ENCODE measurements around the gene GLI3. TPM values are rescaled to one million over a fixed set of nuclear protein-coding genes. Genes with fewer than 3 reads are reported as not detected.

GLI3 gene
- polyA plus RNA-seq, 1 of the 3 experiments (the other 2 are of a cell fraction): 0.08 TPM

GRCh38 chr7:42096268-42096667 is 140.7 kb downstream of the GLI3 start:
- peaks cover 59% of the 10 kb centered on the region for H3K27me3 ChIP-seq (ENCODE audit: insufficient read depth)
- ChIA-PET POLR2A (no interaction called here), CTCF (no interaction called here)
- no peak for DNase-seq
- H2AFZ ChIP-seq (ENCODE audit: low read depth): no peak overlapping the region
- no peaks in the 10 kb centered on the region for H3K9me3 ChIP-seq
- TF ChIP-seq MXI1 (IDR thresholded peaks at IDR 0.05; ENCODE audit: low read depth, low read length): no peak
- TF ChIP-seq JUND (IDR thresholded peaks at IDR 0.05): no peak
- no peak for TF ChIP-seq RCOR1 (IDR thresholded peaks at IDR 0.05; ENCODE audit: low read length)
- TF ChIP-seq YY1 (IDR thresholded peaks at IDR 0.05; ENCODE audit: low read depth): no peak
- TF ChIP-seq, protein P1, sequence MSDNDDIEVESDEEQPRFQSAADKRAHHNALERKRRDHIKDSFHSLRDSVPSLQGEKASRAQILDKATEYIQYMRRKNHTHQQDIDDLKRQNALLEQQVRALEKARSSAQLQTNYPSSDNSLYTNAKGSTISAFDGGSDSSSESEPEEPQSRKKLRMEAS (IDR thresholded peaks at IDR 0.05; ENCODE audit: low read depth): no peak
- no peak for TF ChIP-seq TEAD4 (IDR thresholded peaks at IDR 0.05; ENCODE audit: borderline replicate concordance, insufficient read depth)
- no peak for TF ChIP-seq TAF1 (IDR thresholded peaks at IDR 0.05; ENCODE audit: borderline replicate concordance, low read depth, low read length)
- no peaks in the 10 kb centered on the region; a peak in 1 of 4 replicates for H3K4me1 ChIP-seq (ENCODE audit: control insufficient read depth in 1 of 2, insufficient read depth in 2 of 2, low read depth in 1 of 2, low read length in 1 of 2)
- WGBS (ENCODE audit: low lambda C conversion rate): 23% methylated on average over 8 of the region's 8 CpGs
- H3K9me2 ChIP-seq: no peaks in the 10 kb centered on the region
- no peak overlapping the region for H3K27ac ChIP-seq (ENCODE audit: low read depth in 2 of 2, low read length in 1 of 2)
- H3F3A ChIP-seq (replicated peaks; ENCODE audit: insufficient read depth): no peaks in the 10 kb centered on the region
- H3K36me3 ChIP-seq (replicated peaks in 1 of 2; ENCODE audit: control insufficient read depth in 1 of 2, insufficient read depth in 2 of 2, low read length in 1 of 2): no peaks in the 10 kb centered on the region
- H3K79me2 ChIP-seq (ENCODE audit: insufficient read depth): no peaks in the 10 kb centered on the region
- no peak overlapping the region for H3K4me2 ChIP-seq
- H4K20me1 ChIP-seq (ENCODE audit: insufficient read depth): no peaks in the 10 kb centered on the region
- no peak overlapping the region for H3K9ac ChIP-seq
- no peak overlapping the region for H3K4me3 ChIP-seq (ENCODE audit: low read depth in 2 of 2, low read length in 1 of 2)

DNA sequence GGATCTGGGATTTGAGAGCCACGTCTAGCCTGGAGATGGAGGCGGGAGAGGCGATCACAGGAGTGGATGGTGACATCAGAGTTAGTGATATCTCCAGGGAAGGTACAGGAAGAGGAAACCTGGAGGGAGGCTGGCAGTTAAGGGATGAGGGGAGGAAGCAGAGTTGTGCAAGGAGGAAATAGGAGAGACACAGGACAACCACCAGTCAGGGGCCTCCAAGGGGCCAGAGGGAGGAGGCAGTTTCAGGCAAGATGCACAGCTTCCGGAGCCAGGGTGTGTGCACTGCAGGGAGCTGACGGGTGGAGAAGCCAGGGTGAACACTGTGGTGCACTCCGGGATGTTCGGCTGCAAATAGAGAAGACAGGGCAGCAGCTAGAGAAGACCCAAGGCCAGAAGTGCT is 141.2 kb downstream of the GLI3 start:
- Histone ChIP-seq H3K27me3 (ENCODE audit: insufficient read depth) (peaks cover 61% of the 10 kb centered on the region), H4K20me1 (ENCODE audit: insufficient read depth) (no peaks in the 10 kb centered on the region), H3K79me2 (ENCODE audit: insufficient read depth) (no peaks in the 10 kb centered on the region), H3K4me1 (ENCODE audit: control insufficient read depth in 1 of 2, insufficient read depth in 2 of 2, low read depth in 1 of 2, low read length in 1 of 2) (no peaks in the 10 kb centered on the region; a peak in 1 of 4 replicates), H3K27ac (ENCODE audit: low read depth in 2 of 2, low read length in 1 of 2) (no peak overlapping the region), H3F3A (replicated peaks; ENCODE audit: insufficient read depth) (no peaks in the 10 kb centered on the region), H3K4me3 (ENCODE audit: low read depth in 2 of 2, low read length in 1 of 2) (no peak overlapping the region), H3K4me2 (no peak overlapping the region), H2AFZ (ENCODE audit: low read depth) (no peak overlapping the region), H3K9me2 (no peaks in the 10 kb centered on the region), H3K9ac (no peak overlapping the region), H3K36me3 (replicated peaks in 1 of 2; ENCODE audit: control insufficient read depth in 1 of 2, insufficient read depth in 2 of 2, low read length in 1 of 2) (no peaks in the 10 kb centered on the region), H3K9me3 (no peaks in the 10 kb centered on the region)
- CTCF ChIA-PET: no interaction called here
- TF ChIP-seq SIN3A (IDR thresholded peaks at IDR 0.05; ENCODE audit: borderline replicate concordance, low read depth, low read length): no peak
- TF ChIP-seq, protein P2, sequence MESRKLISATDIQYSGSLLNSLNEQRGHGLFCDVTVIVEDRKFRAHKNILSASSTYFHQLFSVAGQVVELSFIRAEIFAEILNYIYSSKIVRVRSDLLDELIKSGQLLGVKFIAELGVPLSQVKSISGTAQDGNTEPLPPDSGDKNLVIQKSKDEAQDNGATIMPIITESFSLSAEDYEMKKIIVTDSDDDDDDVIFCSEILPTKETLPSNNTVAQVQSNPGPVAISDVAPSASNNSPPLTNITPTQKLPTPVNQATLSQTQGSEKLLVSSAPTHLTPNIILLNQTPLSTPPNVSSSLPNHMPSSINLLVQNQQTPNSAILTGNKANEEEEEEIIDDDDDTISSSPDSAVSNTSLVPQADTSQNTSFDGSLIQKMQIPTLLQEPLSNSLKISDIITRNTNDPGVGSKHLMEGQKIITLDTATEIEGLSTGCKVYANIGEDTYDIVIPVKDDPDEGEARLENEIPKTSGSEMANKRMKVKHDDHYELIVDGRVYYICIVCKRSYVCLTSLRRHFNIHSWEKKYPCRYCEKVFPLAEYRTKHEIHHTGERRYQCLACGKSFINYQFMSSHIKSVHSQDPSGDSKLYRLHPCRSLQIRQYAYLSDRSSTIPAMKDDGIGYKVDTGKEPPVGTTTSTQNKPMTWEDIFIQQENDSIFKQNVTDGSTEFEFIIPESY (IDR thresholded peaks at IDR 0.05; ENCODE audit: borderline replicate concordance, low read depth): no peak
- no peak for TF ChIP-seq POLR2AphosphoS5 (IDR thresholded peaks at IDR 0.05; ENCODE audit: low read depth, low read length)
- no peak for TF ChIP-seq TCF12 (IDR thresholded peaks at IDR 0.05)
- TF ChIP-seq MXI1 (IDR thresholded peaks at IDR 0.05; ENCODE audit: low read depth, low read length): no peak
- TF ChIP-seq TAF1 (IDR thresholded peaks at IDR 0.05; ENCODE audit: borderline replicate concordance, low read depth, low read length): no peak
- TF ChIP-seq NRF1 (IDR thresholded peaks at IDR 0.05; ENCODE audit: low read depth, low read length): no peak
- TF ChIP-seq USF1 (IDR thresholded peaks at IDR 0.05; ENCODE audit: borderline replicate concordance, low read depth): no peak
- no peak for TF ChIP-seq FOXJ3 (CRISPR knock-in tag; IDR thresholded peaks at IDR 0.05)
- no peak for TF ChIP-seq RCOR1 (IDR thresholded peaks at IDR 0.05; ENCODE audit: low read length)
- POLR2A ChIA-PET: no interaction called here
- DNase-seq: no peak
- WGBS (ENCODE audit: low lambda C conversion rate): 38% methylated on average over 7 of the region's 7 CpGs

Data from SK-N-SH (cell line).